Measurements from ENCODE around the gene SPTBN5.

The SPTBN5 gene

GRCh38 chr15:41887161-41887560, 6.7 kb downstream of the SPTBN5 start:
- in situ Hi-C loops (cut with HindIII; ENCODE audit: low sequenced_read_pairs) = no loop called here

DNA sequence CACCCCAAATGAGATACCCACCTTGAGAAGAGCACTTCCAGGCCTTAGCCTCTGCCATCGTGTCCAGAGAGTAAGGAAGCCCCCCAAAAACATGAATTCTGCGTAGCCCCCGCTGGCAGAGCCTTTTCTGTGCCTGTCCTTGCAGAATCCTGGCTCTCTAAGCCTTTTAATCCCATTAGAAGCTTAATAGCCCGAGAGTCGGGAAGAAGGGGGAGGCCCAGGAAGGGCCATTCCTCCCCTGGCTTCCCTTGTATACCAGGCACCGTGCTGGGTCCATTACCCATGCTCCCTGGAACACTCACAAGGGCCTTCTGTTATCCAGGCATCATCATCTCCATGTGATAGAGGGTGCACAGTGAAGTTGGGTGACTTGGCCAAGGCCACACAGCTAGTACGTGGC, 7.1 kb downstream of the SPTBN5 start:
- in situ Hi-C loops (cut with HindIII; ENCODE audit: low sequenced_read_pairs) = no loop called here

DNA sequence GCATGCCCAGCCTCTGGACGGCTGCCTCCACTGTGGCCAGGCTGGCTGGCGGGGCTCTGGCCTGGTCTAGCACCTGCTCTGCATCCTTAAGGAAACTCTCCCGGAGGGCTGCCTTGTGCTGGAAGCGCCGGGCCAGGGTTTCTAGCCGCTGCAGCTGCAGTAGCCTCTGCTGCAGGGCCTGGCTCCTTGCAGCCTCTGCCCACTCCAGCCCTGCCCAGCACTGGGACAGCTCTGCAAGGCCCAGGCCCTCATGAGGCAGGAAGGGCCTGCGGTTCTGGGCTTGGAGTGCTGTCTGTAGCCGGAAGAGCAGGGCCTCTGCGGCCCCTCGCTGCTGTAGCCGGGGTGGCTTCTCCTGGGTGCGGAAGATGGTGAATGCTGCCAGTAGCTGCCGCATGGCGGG, 8.0 kb downstream of the SPTBN5 start:
- in situ Hi-C loops (cut with HindIII; ENCODE audit: low sequenced_read_pairs) = no loop called here

DNA sequence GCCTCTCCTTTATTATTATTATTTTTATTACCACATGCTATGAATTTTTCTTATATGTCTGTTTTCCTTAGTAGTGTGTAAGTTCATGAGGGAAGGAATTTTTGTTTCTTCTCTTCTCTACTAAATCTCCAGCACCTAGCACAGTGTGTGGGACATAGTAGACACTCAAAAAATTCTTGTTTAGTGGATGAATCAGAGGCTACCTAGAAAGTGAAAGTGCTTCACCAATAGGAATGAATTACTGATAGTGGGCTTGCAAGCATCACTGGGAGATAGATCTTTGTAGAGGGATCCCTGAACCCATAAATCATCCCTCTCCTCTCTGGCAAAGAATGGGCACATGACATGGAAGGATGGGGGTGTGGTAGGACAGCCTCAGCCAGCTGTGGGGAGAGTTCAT, 8.5 kb downstream of the SPTBN5 start:
- in situ Hi-C loops (cut with HindIII; ENCODE audit: low sequenced_read_pairs) = no loop called here

GRCh38 chr15:41884458-41884857, 9.4 kb downstream of the SPTBN5 start:
- in situ Hi-C loops (cut with HindIII; ENCODE audit: low sequenced_read_pairs) = no loop called here

DNA sequence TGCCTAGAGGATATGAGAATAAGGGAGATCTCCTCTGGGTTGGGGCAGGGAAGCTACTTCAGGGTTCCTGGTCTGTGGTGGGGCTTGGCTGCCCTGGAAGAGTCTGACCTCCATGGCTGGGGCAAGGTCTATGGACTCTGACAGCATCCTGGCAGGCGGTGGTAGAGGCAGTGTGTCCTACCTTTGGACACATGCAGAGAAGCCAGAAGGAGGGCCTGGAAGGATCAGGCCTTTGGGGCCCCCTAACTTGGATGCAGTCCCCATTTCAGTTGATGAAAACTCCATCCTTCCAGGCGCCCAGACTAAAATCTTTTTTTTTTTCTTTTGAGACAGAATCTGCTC, 10.4 kb downstream of the SPTBN5 start:
- in situ Hi-C loops (cut with HindIII; ENCODE audit: low sequenced_read_pairs) = no loop called here

GRCh38 chr15:41882689-41883483, 11.0 kb downstream of the SPTBN5 start:
- in situ Hi-C loops (cut with HindIII; ENCODE audit: low sequenced_read_pairs) = no loop called here

DNA sequence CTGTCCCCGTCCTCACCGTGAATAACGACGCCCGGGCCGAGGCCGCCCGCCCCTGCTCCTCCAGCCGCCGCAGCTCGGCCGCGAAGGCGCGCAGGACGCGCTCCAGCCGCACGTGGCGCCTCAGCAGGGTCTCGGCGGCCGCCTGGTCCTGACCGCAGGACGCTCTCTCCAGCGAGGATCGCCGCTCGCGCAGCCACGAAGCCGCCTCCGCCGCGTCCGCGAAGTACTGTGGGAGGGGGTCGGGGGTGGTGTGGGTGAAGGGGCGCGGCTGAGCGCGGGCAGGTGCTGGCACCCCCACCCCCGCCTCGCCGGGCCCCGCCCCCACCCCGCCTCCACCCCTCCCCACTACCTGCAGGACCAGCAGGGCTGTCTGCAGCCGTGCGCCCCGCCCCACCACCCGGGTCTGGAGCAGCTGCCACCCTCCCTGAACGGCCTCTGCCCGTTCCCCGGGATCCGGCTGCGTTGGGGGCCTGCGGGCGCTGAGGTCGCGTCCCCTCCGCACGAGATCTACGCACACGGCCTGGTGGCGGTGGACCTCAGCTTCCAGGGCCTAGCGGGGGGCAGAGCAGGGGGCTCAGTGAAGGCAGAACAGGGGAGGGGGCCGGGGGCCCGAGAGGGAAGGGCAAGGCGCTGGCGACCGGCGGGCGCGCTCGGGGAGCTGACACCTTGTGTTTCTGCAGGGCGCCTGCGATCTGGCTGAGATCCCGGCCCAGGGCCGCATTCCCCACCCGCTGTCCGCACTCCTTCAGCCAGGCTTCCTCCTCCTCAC, 11.7 kb downstream of the SPTBN5 start:
- in situ Hi-C loops (cut with HindIII; ENCODE audit: low sequenced_read_pairs) = no loop called here

GRCh38 chr15:41881550-41881919, 12.3 kb downstream of the SPTBN5 start:
- in situ Hi-C loops (cut with HindIII; ENCODE audit: low sequenced_read_pairs) = no loop called here

DNA sequence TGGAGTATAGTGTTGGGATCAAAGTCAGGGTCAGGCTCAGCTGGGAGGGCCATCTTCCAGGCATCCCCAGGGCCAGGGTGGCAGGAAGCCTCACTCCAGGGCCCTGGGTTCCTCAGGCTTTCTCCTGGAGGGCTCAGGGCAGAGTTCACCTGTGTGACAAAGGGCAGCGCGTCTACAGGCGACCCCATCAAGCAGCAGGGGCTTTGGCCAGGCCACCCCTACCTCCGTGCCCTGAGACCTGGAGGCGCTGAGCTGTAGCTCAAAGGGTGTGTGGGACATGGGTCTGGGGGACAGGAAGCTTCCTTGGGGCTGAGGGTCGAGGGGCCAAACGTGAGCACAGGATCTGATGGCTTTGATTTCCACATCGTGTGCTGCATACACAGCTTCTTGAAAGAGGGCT, 12.8 kb downstream of the SPTBN5 start:
- in situ Hi-C loops (cut with HindIII; ENCODE audit: low sequenced_read_pairs) = no loop called here

GRCh38 chr15:41880156-41880877, 13.5 kb downstream of the SPTBN5 start:
- in situ Hi-C loops (cut with HindIII; ENCODE audit: low sequenced_read_pairs) = no loop called here

DNA sequence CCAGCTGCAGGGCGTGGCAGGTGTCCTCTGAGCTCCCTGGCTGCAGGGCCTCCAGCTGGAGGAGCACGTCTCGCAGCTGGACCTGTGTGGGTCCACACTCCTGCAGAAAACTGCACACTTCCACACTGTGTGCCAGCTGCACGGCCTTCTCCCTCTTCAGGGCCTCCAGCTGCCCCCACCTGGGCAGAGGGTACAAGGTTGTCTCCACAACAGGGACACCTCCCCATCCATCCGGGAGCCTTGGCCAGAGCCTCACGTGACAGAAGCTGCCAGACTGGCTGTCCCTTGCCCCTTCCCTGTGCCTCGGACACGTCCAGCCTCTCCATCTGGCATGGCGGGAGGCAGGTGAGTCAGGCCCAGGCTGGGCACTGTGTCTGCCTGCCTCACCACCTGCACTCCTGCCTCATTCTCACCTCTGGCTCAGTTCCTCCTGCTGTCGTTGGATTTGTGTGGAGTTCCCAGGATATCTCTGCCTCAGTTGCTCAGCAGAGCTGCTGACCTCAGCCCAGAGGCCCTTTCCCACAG, 14.5 kb downstream of the SPTBN5 start:
- in situ Hi-C loops (cut with HindIII; ENCODE audit: low sequenced_read_pairs) = loop anchor here (5.0 kb wide), 1 partner anchor 67 kb away; no protein-coding TSS in a partner anchor

- in situ Hi-C loops (cut with HindIII; ENCODE audit: low sequenced_read_pairs) = loop anchor here (5.0 kb wide), 1 partner anchor 66 kb away; no protein-coding TSS in a partner anchor
Observed at GRCh38 chr15:41878355-41878699, 15.5 kb downstream of the SPTBN5 start.

GRCh38 chr15:41877631-41878354, 16.1 kb downstream of the SPTBN5 start:
- in situ Hi-C loops (cut with HindIII; ENCODE audit: low sequenced_read_pairs) = loop anchor here (5.0 kb wide), 1 partner anchor 65 kb away; no protein-coding TSS in a partner anchor

DNA sequence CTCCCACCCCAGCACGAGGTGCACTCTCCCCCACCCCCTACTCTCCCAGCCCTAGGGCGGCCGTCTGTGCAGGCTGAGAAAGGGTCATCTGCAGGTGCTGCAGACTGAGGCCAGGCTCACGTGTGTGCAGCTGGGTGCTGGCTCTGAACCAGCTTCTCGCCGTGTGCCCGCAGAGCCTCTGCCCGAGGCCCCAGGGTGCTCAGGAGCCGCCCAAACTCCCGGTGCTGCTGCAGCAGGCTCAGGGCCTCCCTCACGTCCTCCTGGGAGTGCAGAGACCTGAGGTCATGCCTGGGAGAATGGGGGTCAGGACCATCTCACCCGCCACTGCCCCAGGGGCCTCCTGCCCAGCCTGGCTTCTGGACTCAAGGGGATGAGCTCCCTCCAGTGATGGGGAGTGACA, 17.2 kb downstream of the SPTBN5 start:
- in situ Hi-C loops (cut with HindIII; ENCODE audit: low sequenced_read_pairs) = loop anchor here (5.0 kb wide), 1 partner anchor 64 kb away; no protein-coding TSS in a partner anchor

DNA sequence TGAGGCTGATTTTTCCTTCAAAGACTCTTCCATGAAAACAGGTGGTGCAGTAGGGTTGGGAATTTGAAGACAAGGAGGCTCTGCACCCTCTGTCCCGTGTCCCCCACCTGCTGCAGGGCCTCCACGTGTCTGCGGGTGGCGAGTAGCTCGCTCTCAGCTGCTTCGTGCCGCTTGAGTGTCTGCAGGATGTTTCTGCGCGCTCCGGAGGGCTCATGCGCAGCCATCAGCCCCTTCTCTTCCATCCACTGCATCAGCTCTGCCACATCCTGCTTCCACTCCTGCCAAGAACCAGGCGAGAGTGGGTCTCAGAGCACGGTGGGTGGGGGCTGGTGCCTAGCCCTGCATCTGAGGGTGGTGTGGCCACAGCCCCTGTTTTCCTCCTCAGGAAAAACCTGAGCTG, 17.8 kb downstream of the SPTBN5 start:
- in situ Hi-C loops (cut with HindIII; ENCODE audit: low sequenced_read_pairs) = loop anchor here (5.0 kb wide), 1 partner anchor 64 kb away; no protein-coding TSS in a partner anchor

GRCh38 chr15:41874736-41875135, 19.1 kb downstream of the SPTBN5 start:
- in situ Hi-C loops (cut with HindIII; ENCODE audit: low sequenced_read_pairs) = loop anchor here (5.0 kb wide), 1 partner anchor 62 kb away; no protein-coding TSS in a partner anchor

DNA sequence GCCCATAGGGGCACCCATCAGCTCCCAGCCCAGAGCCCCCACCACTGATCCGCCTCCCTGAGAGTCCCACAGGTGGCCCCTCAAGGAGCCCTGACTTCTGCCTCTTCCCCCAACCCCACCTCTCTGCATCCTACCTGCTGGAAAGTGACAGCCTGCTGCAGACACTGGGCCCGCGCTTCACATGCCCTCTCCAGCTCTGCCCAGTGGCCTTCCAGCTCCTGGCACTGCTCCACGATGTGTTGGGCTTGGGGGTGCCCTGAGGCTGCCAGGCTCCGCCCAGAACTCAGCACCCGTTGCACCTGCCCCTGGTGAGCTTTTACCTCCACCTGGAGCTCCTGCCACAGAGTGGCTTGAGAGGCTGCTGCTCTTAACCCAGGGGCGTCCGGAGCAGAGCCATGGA, 20.1 kb downstream of the SPTBN5 start:
- in situ Hi-C loops (cut with HindIII; ENCODE audit: low sequenced_read_pairs) = no loop called here

DNA sequence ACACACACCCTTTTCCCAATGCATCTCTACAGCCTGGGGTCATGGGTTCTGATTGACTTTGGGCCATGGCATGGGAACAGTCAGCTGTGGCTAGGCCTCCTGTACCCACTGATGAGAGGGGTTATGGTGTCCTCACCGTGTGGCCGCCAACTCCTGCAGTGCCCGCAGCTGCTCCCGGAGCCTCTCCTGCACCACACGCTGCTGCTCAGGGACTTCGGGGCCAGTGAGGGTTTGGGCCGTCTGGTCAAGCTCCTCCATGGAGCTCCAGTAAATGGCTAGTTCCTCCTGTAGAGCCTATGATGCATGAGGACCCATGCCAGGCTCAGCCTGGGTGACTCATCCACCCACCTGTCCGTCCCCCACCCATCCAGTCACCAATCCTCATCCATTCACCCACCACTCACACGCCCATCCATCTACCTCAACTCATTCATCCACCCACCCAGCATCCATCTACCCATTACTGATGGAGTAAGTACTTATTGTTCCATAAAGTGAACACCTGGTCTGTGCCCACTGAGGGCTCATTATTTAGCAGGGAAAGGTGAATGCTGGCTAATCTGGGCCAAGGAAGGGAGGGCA, 21.6 kb downstream of the SPTBN5 start:
- in situ Hi-C loops (cut with HindIII; ENCODE audit: low sequenced_read_pairs) = no loop called here
